A673 (cell line): ENCODE measurements around the gene SRSF12. TPM values are rescaled to one million over a fixed set of nuclear protein-coding genes. Genes with fewer than 3 reads are reported as not detected.
A peak's percentile ranks its signal among the peaks of the same experiment; 100 is the strongest.

ENCODE experiments used
- BruUV-seq: library from RNA; stranded (reverse); fragments of 400-500 nt; replicated peaks from 2 replicates; lab custom pipeline; 2021; lab: Mats Ljungman, UMichigan
- CTCF ChIA-PET: fragments of 300-600 bp; sonication (Branson Sonifier 250); formaldehyde crosslinking; loops from one replicate; lab custom pipeline; 2022; ENCODE audit warnings: antibody characterized with exemption; lab: Charles Lee
- POLR2A ChIA-PET: fragments of 300-600 bp; sonication (Branson Sonifier 250); formaldehyde crosslinking; loops from one replicate; lab custom pipeline; 2022; ENCODE audit warnings: antibody characterized with exemption; ENCODE audit not compliant: low non-redundant PET; lab: Charles Lee
- DNase-seq: peaks from one replicate; pipeline ENCODE4 v3.0.0-alpha.2; 2015; ENCODE audit warnings: low spot score
- H3K27ac ChIP-seq: fragments of 200-600 bp; sonication (generic); 2 replicates; pipeline ENCODE4 v1.5.1; 2016; ENCODE audit warnings: mixed run types, low read depth, mild to moderate bottlenecking, mixed read lengths, antibody characterized with exemption, low read length; ENCODE audit not compliant: poor library complexity, severe bottlenecking
- H3K27me3 ChIP-seq: fragments of 200-600 bp; sonication (generic); replicated peaks from 2 replicates; pipeline ENCODE4 v1.6.1; 2017; ENCODE audit warnings: mixed run types, low read depth, mild to moderate bottlenecking, mixed read lengths, antibody characterized with exemption, low read length; ENCODE audit not compliant: insufficient read depth, poor library complexity
- H3K36me3 ChIP-seq: fragments of 200-600 bp; sonication (generic); 2 replicates; pipeline ENCODE4 v1.6.1; 2016; ENCODE audit warnings: mixed run types, mild to moderate bottlenecking, mixed read lengths, antibody characterized with exemption, low read length; ENCODE audit not compliant: insufficient read depth, poor library complexity, severe bottlenecking
- H3K4me1 ChIP-seq: fragments of 200-600 bp; sonication (generic); 2 replicates; pipeline ENCODE4 v1.6.1; 2017; ENCODE audit warnings: mixed run types, mild to moderate bottlenecking, mixed read lengths, antibody characterized with exemption, low read length; ENCODE audit not compliant: insufficient read depth, poor library complexity, severe bottlenecking
- H3K4me3 ChIP-seq: fragments of 200-600 bp; sonication (generic); 2 replicates; pipeline ENCODE4 v1.5.1; 2016; ENCODE audit warnings: low read depth, mixed run types, mild to moderate bottlenecking, mixed read lengths, low read length; ENCODE audit not compliant: poor library complexity, severe bottlenecking
- H3K9me3 ChIP-seq: fragments of 200-600 bp; sonication (generic); 2 replicates; pipeline ENCODE4 v1.6.1; 2016; ENCODE audit warnings: mixed run types, low read depth, mild to moderate bottlenecking, mixed read lengths, antibody characterized with exemption, low read length; ENCODE audit not compliant: poor library complexity, severe bottlenecking
- CTCF ChIP-seq: fragments of 300-800, 200-600 bp; sonication (generic); conservative IDR thresholded peaks from 2 replicates; pipeline ENCODE4 v1.5.1; 2017; ENCODE audit warnings: low read depth, mild to moderate bottlenecking, antibody characterized with exemption, low read length, moderate library complexity, mixed read lengths
- EZH2 ChIP-seq: fragments of 200-600 bp; sonication (generic); IDR thresholded peaks from 2 replicates; pipeline ENCODE4 v1.6.1; 2017; ENCODE audit warnings: borderline replicate concordance, low read depth, mild to moderate bottlenecking, mixed read lengths, antibody characterized with exemption, low read length; ENCODE audit not compliant: poor library complexity, severe bottlenecking
- intact Hi-C: fragments of 100-400 bp; cut with micrococcal nuclease; formaldehyde crosslinking; loops from one replicate; pipeline ENCODE4 v1.10.0; 2022; ENCODE audit not compliant: unreplicated experiment
- total RNA-seq: library from RNA; stranded (reverse); gene quantifications from 2 replicates; pipeline ENCODE4 v1.2.3, GENCODE V29; 2021

SRSF12 gene
- total RNA-seq, 1 experiment from 2014 or later: 14.3 TPM

- ChIA-PET CTCF (no interaction called here), POLR2A (no interaction called here)
- intact Hi-C loops: no loop called here
- DNase-seq: peak; percentile 22
- no peaks in the 10 kb centered on the region for H3K9me3 ChIP-seq
- no TSS peak for BruUV-seq
- no peak for TF ChIP-seq EZH2
- no peak for TF ChIP-seq CTCF
- no peaks in the 10 kb centered on the region for H3K27me3 ChIP-seq
- H3K27ac ChIP-seq: no peak overlapping the region
- H3K36me3 ChIP-seq: no peaks in the 10 kb centered on the region
- H3K4me3 ChIP-seq: no peak overlapping the region
- H3K4me1 ChIP-seq: no peaks in the 10 kb centered on the region
These were observed 69.5 kb downstream of the SRSF12 start for GRCh38 chr6:89048288-89048923.

- no TSS peak for BruUV-seq
- CTCF ChIA-PET: no interaction called here
- no peak for DNase-seq
- TF ChIP-seq EZH2: no peak
- no peak for TF ChIP-seq CTCF
- H3K27ac ChIP-seq: no peak overlapping the region
- no peaks in the 10 kb centered on the region for H3K9me3 ChIP-seq
- no peaks in the 10 kb centered on the region for H3K4me1 ChIP-seq
- no peak overlapping the region for H3K4me3 ChIP-seq
- H3K36me3 ChIP-seq: no peaks in the 10 kb centered on the region
- POLR2A ChIA-PET: interaction anchor here (0.5 kb wide), 1 partner anchor 33 kb away, joined by 3 read pairs; the partner anchor contains the start of gene PNRC1
- no peaks in the 10 kb centered on the region for H3K27me3 ChIP-seq
- intact Hi-C loops: no loop called here
These were observed 70.4 kb downstream of the SRSF12 start for GRCh38 chr6:89047473-89047872.

Other genes with a start within 250 kb of the SRSF12 start
- gene RNGTT, start 154.5 kb downstream of the SRSF12 start, total RNA-seq: 30.2 and 31.8 TPM in 2 replicates
- gene PNRC1, start 37.3 kb downstream of the SRSF12 start, total RNA-seq: 26.4 and 36.1 TPM in 2 replicates
- gene PM20D2, start 28.0 kb upstream of the SRSF12 start, total RNA-seq: 37.2 and 41.7 TPM in 2 replicates
- gene GABRR1, start 99.3 kb upstream of the SRSF12 start, total RNA-seq: 0.37 and 0.67 TPM in 2 replicates
- 0.67 and 0.74 TPM in 2 replicates for gene GABRR2, start 197.2 kb upstream of the SRSF12 start, total RNA-seq
- 36.1 and 38.6 TPM in 2 replicates for gene UBE2J1, start 234.7 kb upstream of the SRSF12 start, total RNA-seq